Measurements from ENCODE around the gene COL23A1. TPM values are rescaled to one million over a fixed set of nuclear protein-coding genes. Genes with fewer than 3 reads are reported as not detected.

The COL23A1 gene
- total RNA-seq, 1 experiment from 2014 or later: not detected

- Histone ChIP-seq H3K36me3 (ENCODE audit: low read depth, low read length) (no peaks in the 10 kb centered on the region), H3K27ac (ENCODE audit: low read length) (no peak overlapping the region), H2AFZ (ENCODE audit: low read length) (no peak overlapping the region), H3K9ac (ENCODE audit: low read length) (no peak overlapping the region), H3K4me3 (ENCODE audit: low read length) (no peak overlapping the region), H3F3A (ENCODE audit: low read length, unreplicated experiment) (no peaks in the 10 kb centered on the region), H3K4me2 (ENCODE audit: low read length) (no peak overlapping the region), H3K9me3 (ENCODE audit: low read length) (no peaks in the 10 kb centered on the region), H4K20me1 (ENCODE audit: low read length) (no peaks in the 10 kb centered on the region), H3K4me1 (ENCODE audit: insufficient read depth, low read length) (no peaks in the 10 kb centered on the region), H3K27me3 (ENCODE audit: low read length) (peaks cover 18% of the 10 kb centered on the region), H3K9me2 (replicated peaks; ENCODE audit: low read length) (no peaks in the 10 kb centered on the region), H3K79me2 (ENCODE audit: low read length) (no peaks in the 10 kb centered on the region)
- BruUV-seq (replicated peaks): no TSS peak
- POLR2A ChIA-PET (ENCODE audit: unreplicated experiment): no interaction called here
- intact Hi-C loops (cut with micrococcal nuclease): loop anchor here (2.0 to 5.0 kb wide), 3 partner anchors 186 to 1211 kb away; partner anchors contain the start of gene COL23A1
- no peak for TF ChIP-seq EZH2phosphoT487 (IDR thresholded peaks at IDR 0.05; ENCODE audit: borderline replicate concordance, low read length)
- no peak for TF ChIP-seq CTCF (conservative IDR thresholded peaks at IDR 0.05; ENCODE audit: low read depth, low read length)
- no peak for TF ChIP-seq EZH2 (IDR thresholded peaks at IDR 0.05; ENCODE audit: low read length, unreplicated experiment)
- ATAC-seq (no peak), DNase-seq (no peak)
- CTCF ChIA-PET: interaction anchor here (0.6 kb wide), 1 partner anchor 271 kb away, joined by 7 read pairs; no protein-coding TSS in a partner anchor
These were observed 308.9 kb downstream of the COL23A1 start for GRCh38 chr5:178281331-178281730.

- H3F3A ChIP-seq (ENCODE audit: low read length, unreplicated experiment): no peaks in the 10 kb centered on the region
- no peaks in the 10 kb centered on the region for H3K4me1 ChIP-seq (ENCODE audit: insufficient read depth, low read length)
- H3K27ac ChIP-seq (ENCODE audit: low read length): no peak overlapping the region
- BruUV-seq (replicated peaks): no TSS peak
- H3K27me3 ChIP-seq (ENCODE audit: low read length): peaks cover 24% of the 10 kb centered on the region
- no peak overlapping the region for H3K4me2 ChIP-seq (ENCODE audit: low read length)
- H3K79me2 ChIP-seq (ENCODE audit: low read length): no peaks in the 10 kb centered on the region
- H4K20me1 ChIP-seq (ENCODE audit: low read length): no peaks in the 10 kb centered on the region
- no peaks in the 10 kb centered on the region for H3K9me2 ChIP-seq (replicated peaks; ENCODE audit: low read length)
- intact Hi-C loops (cut with micrococcal nuclease): loop anchor here (1.0 to 5.0 kb wide), 5 partner anchors 187 to 1212 kb away; partner anchors contain the start of genes COL23A1 and ZNF354A
- TF ChIP-seq CTCF (conservative IDR thresholded peaks at IDR 0.05; ENCODE audit: low read depth, low read length) (no peak), EZH2phosphoT487 (IDR thresholded peaks at IDR 0.05; ENCODE audit: borderline replicate concordance, low read length) (no peak), EZH2 (IDR thresholded peaks at IDR 0.05; ENCODE audit: low read length, unreplicated experiment) (no peak)
- no peak for ATAC-seq
- 0 out of 2 replicates have a peak, but pooled peaks cover 4% of the 10 kb centered on the region for H3K9me3 ChIP-seq (ENCODE audit: low read length)
- no peak overlapping the region for H2AFZ ChIP-seq (ENCODE audit: low read length)
- H3K4me3 ChIP-seq (ENCODE audit: low read length): no peak overlapping the region
- ChIA-PET POLR2A (ENCODE audit: unreplicated experiment) (no interaction called here), CTCF (no interaction called here)
- DNase-seq: no peak
- no peak overlapping the region for H3K9ac ChIP-seq (ENCODE audit: low read length)
- H3K36me3 ChIP-seq (ENCODE audit: low read depth, low read length): no peaks in the 10 kb centered on the region
These were observed 309.6 kb downstream of the COL23A1 start for GRCh38 chr5:178280631-178281030.

GRCh38 chr5:178279723-178280438, 310.3 kb downstream of the COL23A1 start:
- ATAC-seq (peak; percentile 94), DNase-seq (peak; percentile 85)
- Histone ChIP-seq H2AFZ (ENCODE audit: low read length) (peak overlapping the region; percentile 52; the same call in 1 of the 2 replicates), H3K79me2 (ENCODE audit: low read length) (no peaks in the 10 kb centered on the region), H3K27me3 (ENCODE audit: low read length) (peaks cover 27% of the 10 kb centered on the region), H3F3A (ENCODE audit: low read length, unreplicated experiment) (no peaks in the 10 kb centered on the region), H3K4me2 (ENCODE audit: low read length) (peak overlapping the region; percentile 59), H3K4me1 (ENCODE audit: insufficient read depth, low read length) (no peaks in the 10 kb centered on the region), H3K9me3 (ENCODE audit: low read length) (0 out of 2 replicates have a peak, but pooled peaks cover 5% of the 10 kb centered on the region), H3K36me3 (ENCODE audit: low read depth, low read length) (no peaks in the 10 kb centered on the region), H3K9ac (ENCODE audit: low read length) (no peak overlapping the region), H3K4me3 (ENCODE audit: low read length) (no peak overlapping the region), H3K27ac (ENCODE audit: low read length) (no peak overlapping the region), H4K20me1 (ENCODE audit: low read length) (no peaks in the 10 kb centered on the region), H3K9me2 (replicated peaks; ENCODE audit: low read length) (no peaks in the 10 kb centered on the region)
- no TSS peak for BruUV-seq (replicated peaks)
- TF ChIP-seq CTCF (conservative IDR thresholded peaks at IDR 0.05; ENCODE audit: low read depth, low read length) (peak; percentile 98), EZH2 (IDR thresholded peaks at IDR 0.05; ENCODE audit: low read length, unreplicated experiment) (no peak)
- ChIA-PET POLR2A (ENCODE audit: unreplicated experiment) (no interaction called here), CTCF (no interaction called here)
- intact Hi-C loops (cut with micrococcal nuclease): loop anchor here (1.0 to 5.0 kb wide), 5 partner anchors 187 to 1212 kb away; partner anchors contain the start of genes COL23A1 and ZNF354A

Data from PC-3 (cell line).